Measurements from ENCODE around the gene FAM111B.

DNA sequence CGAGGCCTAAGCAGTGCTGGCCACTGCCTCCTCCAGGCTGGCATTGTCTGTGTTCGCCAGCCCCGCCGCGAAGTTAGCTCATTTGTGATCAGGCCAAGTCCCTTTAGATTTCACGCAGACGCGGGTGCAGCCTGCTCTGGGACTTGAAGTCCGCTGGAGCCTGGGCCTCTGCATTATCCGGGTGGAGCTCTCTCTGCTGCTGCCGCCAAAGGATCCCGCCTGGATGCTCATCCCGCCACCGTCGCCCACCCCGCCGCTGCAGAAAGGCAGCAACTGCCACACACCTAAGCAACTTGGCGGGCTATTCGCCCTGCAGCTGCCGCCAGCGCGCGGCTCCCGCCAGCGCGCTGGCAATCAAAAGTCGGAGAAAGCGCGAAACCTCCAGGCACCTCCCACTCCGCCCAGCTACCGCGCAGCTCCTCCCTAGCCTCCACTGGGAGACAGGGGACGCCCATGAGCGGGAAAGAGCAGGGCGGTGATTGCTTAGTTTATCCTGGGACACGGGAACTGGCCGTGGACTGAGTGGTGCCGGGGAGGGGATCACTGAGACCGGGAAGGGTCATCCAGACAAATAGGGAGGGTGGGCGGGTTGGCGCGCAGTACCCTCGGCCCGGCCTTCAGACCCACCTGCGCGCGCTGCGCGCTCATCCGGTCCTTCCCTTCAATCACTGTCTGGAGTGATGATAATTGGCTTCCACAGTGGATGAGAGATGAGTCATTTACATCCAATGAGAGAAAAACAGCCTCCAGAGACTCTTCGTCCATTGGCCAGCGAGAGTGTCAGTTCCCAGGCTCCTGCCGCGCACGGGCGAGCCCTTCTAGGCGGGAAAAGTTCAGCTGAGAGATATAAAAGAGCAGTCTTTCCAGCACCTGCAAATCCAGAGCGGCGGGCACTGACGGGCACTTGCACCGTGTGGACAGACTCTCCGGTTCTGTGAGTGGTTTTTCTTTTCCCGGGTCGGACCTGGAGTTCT is at the start of gene FAM111B:
- TF ChIP-seq EZH2phosphoT487 (IDR thresholded peaks at IDR 0.05; ENCODE audit: borderline replicate concordance, low read length) (no peak), EZH2 (IDR thresholded peaks at IDR 0.05; ENCODE audit: low read length, unreplicated experiment) (no peak)
- TF ChIP-seq, protein P1, sequence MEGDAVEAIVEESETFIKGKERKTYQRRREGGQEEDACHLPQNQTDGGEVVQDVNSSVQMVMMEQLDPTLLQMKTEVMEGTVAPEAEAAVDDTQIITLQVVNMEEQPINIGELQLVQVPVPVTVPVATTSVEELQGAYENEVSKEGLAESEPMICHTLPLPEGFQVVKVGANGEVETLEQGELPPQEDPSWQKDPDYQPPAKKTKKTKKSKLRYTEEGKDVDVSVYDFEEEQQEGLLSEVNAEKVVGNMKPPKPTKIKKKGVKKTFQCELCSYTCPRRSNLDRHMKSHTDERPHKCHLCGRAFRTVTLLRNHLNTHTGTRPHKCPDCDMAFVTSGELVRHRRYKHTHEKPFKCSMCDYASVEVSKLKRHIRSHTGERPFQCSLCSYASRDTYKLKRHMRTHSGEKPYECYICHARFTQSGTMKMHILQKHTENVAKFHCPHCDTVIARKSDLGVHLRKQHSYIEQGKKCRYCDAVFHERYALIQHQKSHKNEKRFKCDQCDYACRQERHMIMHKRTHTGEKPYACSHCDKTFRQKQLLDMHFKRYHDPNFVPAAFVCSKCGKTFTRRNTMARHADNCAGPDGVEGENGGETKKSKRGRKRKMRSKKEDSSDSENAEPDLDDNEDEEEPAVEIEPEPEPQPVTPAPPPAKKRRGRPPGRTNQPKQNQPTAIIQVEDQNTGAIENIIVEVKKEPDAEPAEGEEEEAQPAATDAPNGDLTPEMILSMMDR (conservative IDR thresholded peaks at IDR 0.05; ENCODE audit: low read depth, low read length), result no peak
